ENCODE data around the gene CDK5RAP2.

The CDK5RAP2 gene

GRCh38 chr9:120572472-120572871 lies 7.5 kb downstream of the CDK5RAP2 start:
- no CpG with 5 or more reads among the region's 1 CpG for WGBS, 2 donors (ENCODE audit: extremely low coverage in 2 of 2, insufficient read length in 2 of 2, insufficient replicate concordance in 1 of 2)
- no peak overlapping the region for H4K8ac ChIP-seq (ENCODE audit: low read depth, low read length)
- no peak overlapping the region for H2BK15ac ChIP-seq (ENCODE audit: low read length)
- no peak overlapping the region for H3K27ac ChIP-seq (replicated peaks; ENCODE audit: low read length)
- H3K27me3 ChIP-seq (ENCODE audit: control insufficient read depth in 3 of 3, insufficient read depth in 3 of 3, low read depth in 1 of 3, low read length in 3 of 3): no peaks in the 10 kb centered on the region
- no peak overlapping the region for H2AK5ac ChIP-seq (ENCODE audit: low read depth, low read length)
- H3K4me2 ChIP-seq (ENCODE audit: insufficient read depth, low read length, poor library complexity, severe bottlenecking): no peak overlapping the region
- H3K79me1 ChIP-seq (ENCODE audit: low read depth, low read length): peaks cover 3% of the 10 kb centered on the region
- no peak overlapping the region for H3K9ac ChIP-seq (ENCODE audit: low read depth, low read length, poor library complexity)
- H2BK120ac ChIP-seq (ENCODE audit: low read depth, low read length): no peak overlapping the region
- no peak overlapping the region for H2AFZ ChIP-seq (ENCODE audit: low read length)
- no peak overlapping the region for H2BK12ac ChIP-seq (ENCODE audit: low read length)
- H3K14ac ChIP-seq (ENCODE audit: low read length): no peak overlapping the region
- H3K18ac ChIP-seq (ENCODE audit: low read length): no peak overlapping the region
- H3K4me3 ChIP-seq (ENCODE audit: low read length in 2 of 2): no peak overlapping the region
- no peak for DNase-seq (ENCODE audit: low spot score)
- H3K4me1 ChIP-seq (ENCODE audit: control insufficient read depth in 2 of 2, insufficient read depth in 1 of 2, low read depth in 1 of 2, low read length in 2 of 2): no peaks in the 10 kb centered on the region
- no peak overlapping the region for H3K23ac ChIP-seq (ENCODE audit: low read depth, low read length, poor library complexity)
- H2BK5ac ChIP-seq (ENCODE audit: low read length): no peak overlapping the region
- H3K4ac ChIP-seq (ENCODE audit: low read length): no peak overlapping the region
- peaks cover 38 to 73% of the 10 kb centered on the region in 2 donors for H3K36me3 ChIP-seq (replicated peaks in 1 of 2; ENCODE audit: control insufficient read depth in 2 of 2, insufficient read depth in 2 of 2, low read length in 2 of 2)
- H4K91ac ChIP-seq (ENCODE audit: low read depth, low read length, poor library complexity): no peak overlapping the region
- H3K9me3 ChIP-seq (replicated peaks in 1 of 2; ENCODE audit: control insufficient read depth in 2 of 2, insufficient read depth in 1 of 2, low read depth in 1 of 2, low read length in 2 of 2): no peaks in the 10 kb centered on the region

GRCh38 chr9:120571443-120572257 lies 8.3 kb downstream of the CDK5RAP2 start:
- H2AFZ ChIP-seq (ENCODE audit: low read length): no peak overlapping the region
- no peak overlapping the region for H3K18ac ChIP-seq (ENCODE audit: low read length)
- H3K79me1 ChIP-seq (ENCODE audit: low read depth, low read length): peaks cover 3% of the 10 kb centered on the region
- WGBS, 2 donors (ENCODE audit: extremely low coverage in 2 of 2, insufficient read length in 2 of 2, insufficient replicate concordance in 1 of 2): no CpG with 5 or more reads among the region's 11 CpGs
- no peak overlapping the region for H3K23ac ChIP-seq (ENCODE audit: low read depth, low read length, poor library complexity)
- H2BK120ac ChIP-seq (ENCODE audit: low read depth, low read length): no peak overlapping the region
- H2BK15ac ChIP-seq (ENCODE audit: low read length): no peak overlapping the region
- H3K14ac ChIP-seq (ENCODE audit: low read length): no peak overlapping the region
- no peak overlapping the region for H2AK5ac ChIP-seq (ENCODE audit: low read depth, low read length)
- no peak overlapping the region for H2BK12ac ChIP-seq (ENCODE audit: low read length)
- H3K9ac ChIP-seq (ENCODE audit: low read depth, low read length, poor library complexity): no peak overlapping the region
- H3K4me3 ChIP-seq (ENCODE audit: low read length in 2 of 2): no peak overlapping the region
- no peak overlapping the region for H3K27ac ChIP-seq (replicated peaks; ENCODE audit: low read length)
- no peak overlapping the region for H4K91ac ChIP-seq (ENCODE audit: low read depth, low read length, poor library complexity)
- DNase-seq (ENCODE audit: low spot score): no peak
- no peak overlapping the region for H2BK5ac ChIP-seq (ENCODE audit: low read length)
- H3K4me1 ChIP-seq (ENCODE audit: control insufficient read depth in 2 of 2, insufficient read depth in 1 of 2, low read depth in 1 of 2, low read length in 2 of 2): no peaks in the 10 kb centered on the region
- no peak overlapping the region for H3K4me2 ChIP-seq (ENCODE audit: insufficient read depth, low read length, poor library complexity, severe bottlenecking)
- H3K9me3 ChIP-seq (replicated peaks in 1 of 2; ENCODE audit: control insufficient read depth in 2 of 2, insufficient read depth in 1 of 2, low read depth in 1 of 2, low read length in 2 of 2): no peaks in the 10 kb centered on the region
- H3K4ac ChIP-seq (ENCODE audit: low read length): no peak overlapping the region
- peaks cover 39 to 74% of the 10 kb centered on the region in 2 donors for H3K36me3 ChIP-seq (replicated peaks in 1 of 2; ENCODE audit: control insufficient read depth in 2 of 2, insufficient read depth in 2 of 2, low read length in 2 of 2)
- no peaks in the 10 kb centered on the region for H3K27me3 ChIP-seq (ENCODE audit: control insufficient read depth in 3 of 3, insufficient read depth in 3 of 3, low read depth in 1 of 3, low read length in 3 of 3)
- H4K8ac ChIP-seq (ENCODE audit: low read depth, low read length): no peak overlapping the region

GRCh38 chr9:120570296-120570695 lies 9.7 kb downstream of the CDK5RAP2 start:
- no peak overlapping the region for H3K4ac ChIP-seq (ENCODE audit: low read length)
- no peak overlapping the region for H3K14ac ChIP-seq (ENCODE audit: low read length)
- no peak overlapping the region for H4K8ac ChIP-seq (ENCODE audit: low read depth, low read length)
- no peak for DNase-seq (ENCODE audit: low spot score)
- no peak overlapping the region for H2BK5ac ChIP-seq (ENCODE audit: low read length)
- H3K23ac ChIP-seq (ENCODE audit: low read depth, low read length, poor library complexity): no peak overlapping the region
- H3K79me1 ChIP-seq (ENCODE audit: low read depth, low read length): peaks cover 5% of the 10 kb centered on the region
- H3K9ac ChIP-seq (ENCODE audit: low read depth, low read length, poor library complexity): no peak overlapping the region
- no CpG with 5 or more reads among the region's 5 CpGs for WGBS, 2 donors (ENCODE audit: extremely low coverage in 2 of 2, insufficient read length in 2 of 2, insufficient replicate concordance in 1 of 2)
- H3K4me1 ChIP-seq (ENCODE audit: control insufficient read depth in 2 of 2, insufficient read depth in 1 of 2, low read depth in 1 of 2, low read length in 2 of 2): no peaks in the 10 kb centered on the region
- no peak overlapping the region for H2BK120ac ChIP-seq (ENCODE audit: low read depth, low read length)
- no peak overlapping the region for H3K27ac ChIP-seq (replicated peaks; ENCODE audit: low read length)
- no peaks in the 10 kb centered on the region for H3K9me3 ChIP-seq (replicated peaks in 1 of 2; ENCODE audit: control insufficient read depth in 2 of 2, insufficient read depth in 1 of 2, low read depth in 1 of 2, low read length in 2 of 2)
- H2BK15ac ChIP-seq (ENCODE audit: low read length): no peak overlapping the region
- H3K36me3 ChIP-seq (replicated peaks in 1 of 2; ENCODE audit: control insufficient read depth in 2 of 2, insufficient read depth in 2 of 2, low read length in 2 of 2): peaks cover 42 to 77% of the 10 kb centered on the region in 2 donors
- H2AK5ac ChIP-seq (ENCODE audit: low read depth, low read length): no peak overlapping the region
- H4K91ac ChIP-seq (ENCODE audit: low read depth, low read length, poor library complexity): no peak overlapping the region
- no peak overlapping the region for H2BK12ac ChIP-seq (ENCODE audit: low read length)
- no peak overlapping the region for H3K4me3 ChIP-seq (ENCODE audit: low read length in 2 of 2)
- H3K18ac ChIP-seq (ENCODE audit: low read length): no peak overlapping the region
- no peak overlapping the region for H3K4me2 ChIP-seq (ENCODE audit: insufficient read depth, low read length, poor library complexity, severe bottlenecking)
- no peaks in the 10 kb centered on the region for H3K27me3 ChIP-seq (ENCODE audit: control insufficient read depth in 3 of 3, insufficient read depth in 3 of 3, low read depth in 1 of 3, low read length in 3 of 3)
- no peak overlapping the region for H2AFZ ChIP-seq (ENCODE audit: low read length)

GRCh38 chr9:120569556-120569955 lies 10.4 kb downstream of the CDK5RAP2 start:
- Histone ChIP-seq H2AK5ac (ENCODE audit: low read depth, low read length) (no peak overlapping the region), H3K4me3 (ENCODE audit: low read length in 2 of 2) (no peak overlapping the region), H3K9ac (ENCODE audit: low read depth, low read length, poor library complexity) (no peak overlapping the region), H3K79me1 (ENCODE audit: low read depth, low read length) (peaks cover 5% of the 10 kb centered on the region), H2BK5ac (ENCODE audit: low read length) (no peak overlapping the region), H3K4me1 (ENCODE audit: control insufficient read depth in 2 of 2, insufficient read depth in 1 of 2, low read depth in 1 of 2, low read length in 2 of 2) (no peaks in the 10 kb centered on the region), H3K23ac (ENCODE audit: low read depth, low read length, poor library complexity) (no peak overlapping the region), H3K4ac (ENCODE audit: low read length) (no peak overlapping the region), H3K18ac (ENCODE audit: low read length) (no peak overlapping the region), H2BK12ac (ENCODE audit: low read length) (no peak overlapping the region), H3K36me3 (replicated peaks in 1 of 2; ENCODE audit: control insufficient read depth in 2 of 2, insufficient read depth in 2 of 2, low read length in 2 of 2) (peaks cover 45 to 83% of the 10 kb centered on the region in 2 donors), H3K27me3 (ENCODE audit: control insufficient read depth in 3 of 3, insufficient read depth in 3 of 3, low read depth in 1 of 3, low read length in 3 of 3) (no peaks in the 10 kb centered on the region), H3K27ac (replicated peaks; ENCODE audit: low read length) (no peak overlapping the region), H2BK15ac (ENCODE audit: low read length) (no peak overlapping the region), H3K9me3 (replicated peaks in 1 of 2; ENCODE audit: control insufficient read depth in 2 of 2, insufficient read depth in 1 of 2, low read depth in 1 of 2, low read length in 2 of 2) (no peaks in the 10 kb centered on the region), H2BK120ac (ENCODE audit: low read depth, low read length) (no peak overlapping the region), H3K4me2 (ENCODE audit: insufficient read depth, low read length, poor library complexity, severe bottlenecking) (no peak overlapping the region), H4K91ac (ENCODE audit: low read depth, low read length, poor library complexity) (no peak overlapping the region), H3K14ac (ENCODE audit: low read length) (no peak overlapping the region), H2AFZ (ENCODE audit: low read length) (no peak overlapping the region), H4K8ac (ENCODE audit: low read depth, low read length) (no peak overlapping the region)
- no peak for DNase-seq (ENCODE audit: low spot score)
- no CpG with 5 or more reads among the region's 5 CpGs for WGBS, 2 donors (ENCODE audit: extremely low coverage in 2 of 2, insufficient read length in 2 of 2, insufficient replicate concordance in 1 of 2)
